Right ventricle myocardium superior (tissue), 1 donor: ENCODE data around the gene NFATC1. TPM values are rescaled to one million over a fixed set of nuclear protein-coding genes. Genes with fewer than 3 reads are reported as not detected.

Experiments used
- ATAC-seq: fragments of 200-7000 bp; cut with Tn5 transposase; one replicate; pipeline ENCODE4 v1.9.1; 2020; ENCODE audit warnings: mild to moderate bottlenecking; ENCODE audit not compliant: poor library complexity
- DNase-seq: peaks from one replicate; pipeline ENCODE4 v3.0.0-alpha.2; 2020
- intact Hi-C: fragments of 100-400 bp; cut with DNase I; formaldehyde crosslinking; loops from one replicate; pipeline ENCODE4 v1.11.2; 2022
- total RNA-seq: library from RNA; stranded (reverse); fragmentation: NEBNext Ultra II Directional; extraction: Animal tissue kit (Norgen Biotek cat#: 25700); gene quantifications from one replicate; pipeline ENCODE4 v1.2.1, GENCODE V29; 2021
- donor health status: DM: no; HTN: yes; CAD: no; lungs with severe emphysema.

The NFATC1 gene
- total RNA-seq, 1 donor from 2014 or later, result 19.8 TPM

DNA sequence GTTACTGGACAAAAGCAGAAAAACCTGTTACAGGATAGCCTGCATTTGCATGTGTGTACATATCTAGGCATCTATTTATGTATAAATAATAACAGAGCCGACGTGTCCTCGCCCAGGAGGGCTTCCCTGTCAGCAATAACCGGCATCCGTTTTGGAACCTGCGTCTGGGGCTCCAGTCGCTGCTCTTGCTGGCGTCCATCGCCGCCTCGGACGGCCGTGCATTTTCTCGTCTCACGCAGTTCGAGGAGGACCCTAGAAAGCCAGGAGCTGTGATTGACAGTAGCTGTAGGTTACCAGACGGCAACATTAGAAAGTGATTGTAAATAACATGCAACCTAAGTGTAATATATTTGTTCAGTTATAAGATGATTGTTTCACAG is 132.6 kb downstream of the NFATC1 start:
- ATAC-seq (no peak), DNase-seq (no peak)
- intact Hi-C loops, result loop anchor here (2.0 to 5.0 kb wide), 2 partner anchors 114 to 148 kb away; no protein-coding TSS in a partner anchor

DNA sequence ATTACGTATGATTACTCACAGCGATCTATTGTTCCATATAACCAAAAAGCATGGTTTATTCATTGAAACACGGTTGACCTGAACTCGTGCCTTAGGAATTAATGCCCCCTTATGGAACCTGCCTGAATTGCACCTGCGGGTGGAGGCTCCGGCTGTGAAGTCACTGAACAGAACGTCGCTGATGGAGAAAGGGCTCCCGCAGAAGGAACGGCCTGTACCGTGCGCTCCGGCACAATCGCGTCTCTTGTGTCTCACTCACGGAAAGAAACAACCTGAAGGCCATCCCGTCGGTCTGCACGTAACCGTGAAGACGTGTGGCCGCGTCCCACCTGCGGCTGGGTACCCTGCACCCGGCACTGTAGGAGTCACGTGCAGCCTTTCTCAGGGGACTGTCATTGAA is 133.1 kb downstream of the NFATC1 start:
- ATAC-seq (peak; percentile 46), DNase-seq (no peak)
- intact Hi-C loops, result loop anchor here (2.0 to 5.0 kb wide), 2 partner anchors 113 to 148 kb away; no protein-coding TSS in a partner anchor

DNA sequence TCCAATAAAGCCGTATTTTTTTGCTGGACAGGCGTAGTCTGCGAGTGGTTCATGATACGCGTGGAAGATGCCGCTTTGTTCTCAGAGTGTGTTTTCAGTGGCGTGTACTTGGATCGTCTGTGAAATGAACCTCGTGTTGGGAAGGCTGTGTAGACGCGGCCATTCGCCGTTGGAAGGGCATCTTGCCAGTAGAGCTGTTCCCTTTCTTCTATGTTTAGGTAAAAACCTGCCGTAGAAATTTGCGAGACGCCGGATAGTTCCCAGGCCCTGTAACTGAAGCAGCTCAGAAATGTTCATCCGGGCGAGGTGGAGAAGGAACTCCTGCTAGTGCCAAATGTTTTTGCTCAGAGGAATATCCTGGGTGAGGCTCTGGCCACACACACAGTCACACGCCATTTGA is 133.6 kb downstream of the NFATC1 start:
- ATAC-seq (no peak), DNase-seq (peak; percentile 30)
- intact Hi-C loops, result loop anchor here (2.0 to 5.0 kb wide), 2 partner anchors 113 to 148 kb away; no protein-coding TSS in a partner anchor

DNA sequence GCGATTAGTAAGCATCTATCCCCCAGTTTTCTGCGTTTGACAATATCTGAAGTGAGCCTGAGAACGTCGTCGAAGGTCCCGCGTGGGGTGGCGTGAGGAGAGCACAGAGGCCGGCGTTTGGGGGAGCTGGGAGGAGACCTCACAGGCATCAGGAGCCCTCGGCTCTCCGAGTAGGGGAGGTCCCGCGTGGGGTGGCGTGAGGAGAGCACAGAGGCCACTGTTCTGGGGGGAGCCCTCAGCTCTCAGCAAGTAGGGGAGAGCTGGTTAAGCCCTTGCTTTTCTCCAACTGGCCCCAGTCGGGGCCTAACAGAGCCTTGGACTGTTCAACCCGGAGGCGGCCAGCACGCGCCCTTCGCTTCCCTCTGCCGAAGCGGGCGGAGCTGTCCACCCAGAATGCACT is 134.3 kb downstream of the NFATC1 start:
- intact Hi-C loops, result loop anchor here (2.0 to 5.0 kb wide), 2 partner anchors 112 to 149 kb away; no protein-coding TSS in a partner anchor
- DNase-seq, result no peak
- no peak for ATAC-seq

DNA sequence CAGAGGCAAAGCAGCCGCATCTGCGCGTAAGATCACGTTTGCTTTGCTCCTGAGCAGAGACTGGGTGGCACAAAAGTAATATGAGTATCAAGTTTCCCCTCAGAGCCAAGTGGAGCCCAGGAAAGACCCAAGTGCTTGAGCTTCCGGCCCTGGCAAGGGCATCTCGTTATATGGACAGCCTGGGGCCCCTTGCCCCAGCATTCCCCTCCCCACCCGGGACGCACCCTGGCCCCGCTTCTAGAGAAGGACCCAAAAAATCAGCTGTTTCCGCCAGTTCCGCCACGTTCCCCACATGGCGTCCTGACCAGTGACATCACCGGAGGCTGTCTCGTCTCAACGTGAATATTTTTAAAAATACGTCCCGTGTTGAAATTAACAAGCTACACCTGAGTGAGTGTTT is 135.1 kb downstream of the NFATC1 start:
- DNase-seq (no peak), ATAC-seq (no peak)
- intact Hi-C loops, result no loop called here

DNA sequence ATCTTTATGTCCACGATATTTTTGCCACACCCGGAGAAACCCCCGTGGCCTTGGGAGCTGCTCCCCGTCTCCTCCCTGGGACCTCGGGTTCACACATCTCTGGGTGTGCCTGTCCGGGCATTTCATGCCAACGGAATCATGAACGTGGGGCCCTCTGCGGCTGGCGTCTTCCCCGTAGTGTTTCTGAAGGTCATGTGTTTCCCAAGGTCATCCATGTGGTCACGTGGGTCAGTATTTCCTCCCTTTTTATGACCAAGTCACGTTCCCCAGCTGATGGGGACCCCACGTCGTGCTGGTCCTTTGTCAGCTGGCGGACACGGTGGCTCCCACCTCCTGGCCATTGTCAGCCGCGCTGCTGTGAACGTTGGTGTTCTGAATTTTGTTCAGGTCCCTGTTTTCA is 135.7 kb downstream of the NFATC1 start:
- DNase-seq (no peak), ATAC-seq (no peak)
- intact Hi-C loops, result no loop called here

DNA sequence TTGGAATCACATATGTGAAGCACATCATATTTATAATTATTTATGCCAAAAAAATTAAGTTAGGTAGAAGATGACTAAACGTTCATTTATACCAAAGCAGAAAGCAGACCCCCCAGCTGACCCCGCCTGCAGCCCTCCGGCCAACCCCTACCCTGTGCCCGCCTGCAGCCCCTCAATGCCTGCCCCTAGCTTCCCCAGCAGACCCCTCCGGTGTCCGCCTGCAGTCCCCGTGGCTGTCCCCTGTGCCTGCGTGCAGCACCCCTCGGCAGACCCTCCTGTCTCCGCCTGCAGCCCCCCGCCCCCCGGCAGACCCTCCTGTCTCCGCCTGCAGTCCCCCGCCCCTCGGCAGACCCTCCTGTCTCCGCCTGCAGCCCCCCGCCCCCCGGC is 136.2 kb downstream of the NFATC1 start:
- intact Hi-C loops, result no loop called here
- DNase-seq (no peak), ATAC-seq (no peak)

DNA sequence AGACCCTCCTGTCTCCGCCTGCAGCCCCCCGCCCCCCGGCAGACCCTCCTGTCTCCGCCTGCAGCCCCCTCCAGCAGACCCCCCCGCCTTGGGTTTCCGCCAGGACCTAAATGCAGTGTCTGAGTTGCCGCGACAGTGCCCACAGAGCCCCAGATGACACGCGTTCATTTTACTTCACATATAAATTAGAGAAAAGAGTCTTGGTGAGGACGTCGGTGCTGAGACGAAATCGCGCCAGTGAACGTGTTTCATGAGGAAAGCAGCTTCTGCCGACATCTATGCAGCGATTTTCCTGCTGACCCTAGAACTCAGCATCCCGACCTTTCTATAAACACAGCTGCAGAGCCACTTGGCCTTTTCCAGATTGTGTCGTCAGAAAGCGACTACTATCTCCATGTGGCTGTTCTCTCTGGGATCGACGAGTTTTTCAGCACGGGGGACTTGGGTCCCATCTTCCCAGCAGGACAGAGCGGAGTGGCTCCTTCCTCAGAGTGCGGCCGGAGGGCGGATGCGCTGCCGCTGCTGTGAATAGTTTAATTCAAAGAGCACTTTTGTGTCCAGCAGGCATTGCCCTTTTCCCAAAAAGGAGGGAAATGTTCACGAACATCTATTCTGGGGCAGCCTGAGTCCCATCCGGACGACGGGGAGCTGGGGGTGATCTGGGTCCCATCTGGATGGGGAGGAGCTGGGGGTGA is 136.7 kb downstream of the NFATC1 start:
- ATAC-seq, result peak; percentile 10
- intact Hi-C loops, result no loop called here
- no peak for DNase-seq

DNA sequence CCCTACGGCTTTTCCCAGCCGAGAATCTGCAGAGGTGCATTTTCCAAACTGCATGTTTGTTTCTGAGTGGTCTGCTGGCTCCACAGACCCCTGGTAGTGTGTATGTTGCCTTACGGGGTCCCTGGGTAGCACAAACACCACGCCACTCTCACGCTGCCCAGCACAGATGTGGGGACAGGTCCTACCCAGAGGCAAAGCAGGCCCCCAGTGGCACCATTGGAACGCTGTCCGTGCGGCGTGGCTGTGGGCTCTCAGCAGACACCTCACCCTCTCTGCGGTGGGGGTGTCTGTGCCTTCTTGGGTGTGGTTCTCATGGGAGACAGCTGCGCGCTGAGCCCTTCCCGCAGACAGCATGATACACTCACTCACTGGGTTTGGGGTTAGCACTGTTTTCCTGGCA is 137.4 kb downstream of the NFATC1 start:
- no peak for DNase-seq
- no peak for ATAC-seq
- intact Hi-C loops, result no loop called here

DNA sequence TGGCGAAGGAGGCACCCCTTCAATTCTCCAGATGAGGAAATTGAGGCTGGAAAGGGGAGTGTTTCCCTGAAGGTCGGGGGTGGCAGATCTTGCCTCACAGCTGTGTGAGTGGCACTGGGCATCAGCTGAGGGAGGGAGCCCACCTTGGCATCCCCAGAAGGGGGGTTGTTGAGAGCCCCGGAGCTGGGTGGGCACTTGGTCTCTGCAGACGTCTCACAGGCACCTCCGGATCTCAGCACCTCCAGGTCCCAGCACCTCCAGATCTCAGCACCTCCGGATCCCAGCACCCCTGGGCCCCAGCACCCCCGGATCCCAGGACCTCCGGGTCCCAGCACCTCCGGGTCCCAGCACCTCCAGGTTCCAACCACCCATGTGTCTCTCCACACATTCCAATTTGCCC is 137.9 kb downstream of the NFATC1 start:
- no peak for ATAC-seq
- DNase-seq, result no peak
- intact Hi-C loops, result no loop called here

DNA sequence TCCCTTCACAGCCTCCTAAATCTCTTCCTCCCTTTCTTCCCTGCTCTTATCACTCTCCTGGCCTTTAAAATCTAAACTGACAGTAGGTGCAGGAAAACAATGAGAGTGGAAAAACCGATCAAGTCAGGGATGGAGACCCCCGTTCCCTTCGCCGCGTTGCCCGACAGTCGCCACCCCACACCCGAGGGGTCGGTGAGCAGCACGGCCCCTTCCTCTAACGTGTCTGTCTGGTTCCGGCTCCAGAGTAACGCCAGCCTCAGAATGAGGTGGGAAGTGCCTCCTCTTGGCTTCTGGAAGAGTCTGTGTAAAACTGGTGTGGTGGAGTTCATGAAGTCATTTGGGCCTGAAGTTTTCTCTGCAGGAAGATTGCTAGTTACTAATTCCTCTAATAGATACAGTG is 138.6 kb downstream of the NFATC1 start:
- intact Hi-C loops, result no loop called here
- ATAC-seq (no peak), DNase-seq (no peak)

DNA sequence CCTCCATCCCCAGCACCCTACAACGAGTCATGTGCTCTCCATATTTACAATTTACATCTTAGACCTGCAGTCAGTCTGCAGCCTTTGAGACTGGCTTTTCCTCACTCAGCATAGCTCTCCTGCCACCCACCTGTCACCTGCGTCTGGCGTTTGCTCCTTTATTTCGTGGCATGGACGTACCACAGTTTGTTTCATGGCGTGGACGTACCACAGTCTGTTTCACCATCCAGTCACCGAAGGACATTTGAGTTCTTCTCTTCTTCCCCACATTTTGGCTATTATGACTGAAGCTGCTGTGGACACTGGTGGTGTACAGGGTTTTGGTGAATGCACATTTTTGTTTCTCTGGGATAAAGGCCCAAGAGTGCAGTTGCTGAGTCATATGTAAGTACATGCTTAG is 142.0 kb downstream of the NFATC1 start:
- DNase-seq, result no peak
- intact Hi-C loops, result no loop called here

DNA sequence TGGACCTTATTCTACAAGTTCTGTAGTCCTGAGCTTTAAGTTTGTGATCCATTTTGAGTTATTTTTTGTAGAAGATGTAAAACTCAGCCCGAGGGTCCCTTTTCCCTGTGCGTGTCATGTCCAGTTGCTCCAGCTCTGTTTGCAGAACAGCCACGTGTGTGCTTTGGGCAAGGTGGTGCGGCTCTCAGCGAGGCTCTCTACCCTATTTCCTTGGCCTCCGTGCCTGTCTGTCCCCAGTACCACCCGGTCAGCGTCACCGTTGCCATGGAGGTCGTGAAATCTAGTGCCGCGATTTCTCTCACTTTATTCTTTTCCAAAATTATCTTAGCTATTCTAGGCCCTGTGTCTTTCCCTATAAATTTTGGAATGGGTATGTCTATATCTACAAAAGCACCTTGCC is 142.9 kb downstream of the NFATC1 start:
- ATAC-seq (no peak), DNase-seq (no peak)
- intact Hi-C loops, result no loop called here

More for the DNA sequence above, 142.0 kb downstream of the NFATC1 start:
- no peak for ATAC-seq

DNA sequence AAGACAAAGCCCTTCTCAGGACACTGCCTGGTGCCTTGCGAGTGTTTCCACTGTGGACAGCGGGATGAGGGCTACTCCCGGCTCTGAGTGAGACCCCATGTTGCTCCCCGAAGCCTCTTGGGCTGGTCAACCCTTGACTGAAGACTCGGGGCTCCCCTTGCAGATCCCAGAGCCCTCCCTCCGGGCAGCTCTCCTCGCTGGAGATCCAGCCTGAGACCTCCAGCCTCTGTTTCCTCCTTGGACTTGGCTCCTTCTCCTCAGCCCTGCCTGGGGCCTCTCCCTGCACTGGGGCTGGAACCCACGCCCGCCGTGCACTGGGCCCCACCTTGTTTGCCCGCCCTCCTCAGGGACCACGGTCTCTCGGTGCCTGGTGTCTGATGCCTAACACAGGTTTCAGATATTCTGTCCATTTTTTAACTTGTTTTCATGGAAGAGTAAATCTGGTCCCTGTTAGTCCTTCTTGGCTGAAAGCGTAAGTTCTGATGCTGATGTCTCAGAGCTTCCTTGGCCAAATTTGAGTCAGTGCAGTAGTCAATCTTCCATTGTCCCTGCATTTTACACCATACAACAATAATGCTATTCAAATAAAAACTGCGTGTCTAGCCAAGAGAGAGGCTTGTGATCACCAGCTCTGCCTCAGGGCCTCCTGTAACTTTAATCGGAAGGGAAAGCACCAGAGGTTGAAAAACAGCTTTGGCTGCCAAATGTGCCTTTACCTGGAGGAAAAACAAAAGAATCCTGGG is 144.6 kb downstream of the NFATC1 start:
- no peak for ATAC-seq
- DNase-seq, result no peak
- intact Hi-C loops, result no loop called here

DNA sequence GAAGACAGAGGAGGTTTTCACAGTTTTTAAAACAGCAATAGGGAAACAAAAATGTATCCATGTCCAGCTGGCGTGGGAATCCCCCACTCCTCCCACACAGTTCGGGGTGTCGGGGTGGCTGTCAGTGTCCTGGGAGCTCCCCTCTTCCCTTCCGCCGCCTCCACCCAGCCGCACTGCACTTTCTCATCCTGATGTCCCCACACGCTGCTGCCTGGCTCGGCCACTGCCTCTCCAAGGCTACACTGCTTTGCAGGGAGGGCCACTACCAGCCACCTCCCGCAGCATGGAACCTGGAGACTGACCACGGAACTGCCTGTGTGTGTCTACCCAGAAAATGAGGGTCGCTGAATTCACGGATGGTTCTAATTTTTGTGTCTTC is 145.2 kb downstream of the NFATC1 start:
- DNase-seq (no peak), ATAC-seq (no peak)
- intact Hi-C loops, result no loop called here

DNA sequence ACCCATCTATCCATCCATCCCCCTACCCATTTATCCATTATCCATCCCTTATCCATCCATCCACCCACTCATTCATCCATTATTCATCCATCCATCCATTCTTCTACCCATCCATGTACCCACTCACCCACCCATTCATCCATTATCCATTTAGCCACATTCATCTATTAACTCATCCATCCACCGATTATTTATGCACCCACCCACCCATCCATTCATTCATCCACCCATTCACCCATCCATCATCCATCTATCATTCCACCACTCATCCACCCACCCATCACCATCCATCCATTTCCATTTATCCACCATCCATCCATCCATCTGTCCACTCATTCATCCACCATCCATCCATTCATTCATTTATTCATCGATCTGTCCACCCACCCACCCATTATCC is 146.5 kb downstream of the NFATC1 start:
- ATAC-seq, result no peak
- intact Hi-C loops, result no loop called here

DNA sequence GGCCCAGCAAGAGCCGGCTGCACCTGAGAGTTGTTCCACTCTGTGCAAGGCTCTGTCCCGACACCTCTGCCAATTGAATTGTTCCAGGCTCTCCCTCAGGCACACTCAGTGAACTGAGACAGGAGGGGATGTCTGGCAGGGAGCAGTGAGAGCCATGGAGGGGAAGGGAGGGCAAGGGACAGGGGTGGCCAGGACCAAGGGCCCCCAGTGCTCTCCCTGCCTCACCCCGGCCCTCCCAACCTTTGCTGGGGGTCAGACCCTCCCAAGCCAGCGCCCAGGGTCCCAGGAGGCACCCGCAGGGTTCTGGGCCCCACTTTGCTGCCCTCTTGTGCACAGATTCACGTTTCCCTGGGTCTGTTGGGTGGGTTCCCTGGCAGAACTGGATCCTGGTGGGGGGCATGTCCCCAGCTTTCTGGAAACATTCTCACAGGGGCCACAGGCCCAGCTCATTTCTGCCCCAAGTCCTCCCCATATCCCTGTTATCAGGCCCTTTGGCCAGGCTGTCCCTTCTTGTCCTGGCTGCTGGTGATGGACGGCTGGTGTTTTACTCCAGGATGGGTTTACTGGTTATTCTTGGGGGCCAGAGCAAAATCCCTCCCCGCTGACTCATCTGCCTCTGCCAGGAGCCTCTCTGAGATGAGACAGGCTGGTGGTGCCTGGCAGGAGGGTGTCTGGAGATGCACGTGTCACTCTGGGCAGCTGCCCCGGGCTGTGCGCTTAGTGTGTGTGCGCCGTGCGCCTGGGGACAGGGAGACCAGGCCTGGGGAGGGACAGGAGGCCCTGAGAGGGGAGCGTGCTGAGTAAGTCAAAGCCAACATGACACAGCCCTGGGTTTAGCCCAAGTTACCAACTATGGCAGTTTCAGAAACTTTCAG is 147.4 kb downstream of the NFATC1 start:
- ATAC-seq, result peak; percentile 62
- no peak for DNase-seq
- intact Hi-C loops, result no loop called here

More for the DNA sequence above, 146.5 kb downstream of the NFATC1 start:
- DNase-seq, result no peak

DNA sequence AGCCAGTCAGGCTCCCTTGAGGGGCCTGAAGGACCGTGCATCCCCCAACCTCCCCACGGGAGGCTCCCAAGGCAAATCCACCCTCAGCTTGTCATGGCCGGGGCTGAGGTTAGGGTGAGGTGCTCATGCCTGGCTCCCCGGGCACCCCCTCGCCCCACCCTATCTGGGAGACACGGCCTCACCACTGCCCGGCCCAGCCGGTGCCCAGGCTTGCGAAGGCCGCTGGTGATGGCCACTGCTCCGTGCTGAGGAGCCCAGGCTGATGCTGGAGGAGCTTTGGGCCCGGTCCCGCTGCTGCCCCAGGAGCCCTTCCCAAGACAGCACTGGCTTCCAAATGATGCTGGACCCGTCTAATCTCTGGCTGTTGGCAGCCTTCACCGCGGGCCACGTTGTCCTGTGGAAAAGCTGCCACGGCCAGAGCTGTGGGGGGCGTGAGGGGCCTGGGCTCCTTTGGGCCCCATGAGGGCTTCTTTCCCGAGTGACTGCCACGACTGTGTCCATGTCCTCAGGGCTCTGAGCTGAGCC is 148.2 kb downstream of the NFATC1 start:
- intact Hi-C loops, result no loop called here
- peak; percentile 38 for ATAC-seq
- no peak for DNase-seq

DNA sequence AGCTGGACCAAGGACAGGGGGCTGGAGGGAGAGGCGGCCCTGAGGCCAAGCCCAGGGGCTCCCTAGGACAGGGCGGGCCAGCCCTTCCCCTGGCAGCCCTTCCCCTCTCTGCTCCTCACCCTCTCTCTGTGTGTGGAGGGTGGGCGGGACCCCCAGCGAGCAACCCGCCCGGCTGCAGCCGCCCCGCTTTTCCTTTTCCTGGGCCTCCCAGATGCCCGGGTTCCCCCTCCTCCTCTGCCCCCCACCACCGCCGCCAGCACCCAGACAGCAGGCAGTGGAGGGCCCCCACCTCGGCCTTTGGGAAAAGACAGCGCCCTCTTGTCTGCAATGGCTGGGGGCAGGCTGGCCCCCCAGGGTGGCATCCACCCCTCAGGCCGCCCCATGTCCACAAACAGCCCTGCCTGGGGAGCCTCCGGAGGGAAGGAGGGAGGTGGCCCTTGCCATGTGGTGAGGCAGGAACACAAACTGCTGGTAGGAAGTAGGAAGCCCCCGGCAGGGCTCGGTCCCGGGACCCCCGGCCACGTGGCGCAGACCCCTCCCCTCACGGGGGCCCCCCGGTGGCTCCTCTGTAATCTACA is 148.7 kb downstream of the NFATC1 start:
- intact Hi-C loops, result no loop called here
- no peak for DNase-seq
- ATAC-seq, result peak; percentile 20
